ENCODE results near the gene CFAP299. TPM values are rescaled to one million over a fixed set of nuclear protein-coding genes. Genes with fewer than 3 reads are reported as not detected.
A peak's percentile ranks its signal among the peaks of the same experiment; 100 is the strongest.

The CFAP299 gene
- total RNA-seq, 3 donors from 2014 or later: under 0.01 to 0.15 TPM; not detected in 1

- H3K4me3 ChIP-seq: no peak overlapping the region
- no peak for DNase-seq (ENCODE audit: low spot score in 2 of 2)
- no peak overlapping the region for H3K27ac ChIP-seq
- H3K36me3 ChIP-seq: no peaks in the 10 kb centered on the region
- H3K9me3 ChIP-seq: no peaks in the 10 kb centered on the region
- no peaks in the 10 kb centered on the region for H3K4me1 ChIP-seq
- intact Hi-C loops (cut with DNase I; ENCODE audit: low total_unique reads): no loop called here
- TF ChIP-seq POLR2AphosphoS5 (IDR thresholded peaks at IDR 0.05): no peak
- TF ChIP-seq, protein P1, sequence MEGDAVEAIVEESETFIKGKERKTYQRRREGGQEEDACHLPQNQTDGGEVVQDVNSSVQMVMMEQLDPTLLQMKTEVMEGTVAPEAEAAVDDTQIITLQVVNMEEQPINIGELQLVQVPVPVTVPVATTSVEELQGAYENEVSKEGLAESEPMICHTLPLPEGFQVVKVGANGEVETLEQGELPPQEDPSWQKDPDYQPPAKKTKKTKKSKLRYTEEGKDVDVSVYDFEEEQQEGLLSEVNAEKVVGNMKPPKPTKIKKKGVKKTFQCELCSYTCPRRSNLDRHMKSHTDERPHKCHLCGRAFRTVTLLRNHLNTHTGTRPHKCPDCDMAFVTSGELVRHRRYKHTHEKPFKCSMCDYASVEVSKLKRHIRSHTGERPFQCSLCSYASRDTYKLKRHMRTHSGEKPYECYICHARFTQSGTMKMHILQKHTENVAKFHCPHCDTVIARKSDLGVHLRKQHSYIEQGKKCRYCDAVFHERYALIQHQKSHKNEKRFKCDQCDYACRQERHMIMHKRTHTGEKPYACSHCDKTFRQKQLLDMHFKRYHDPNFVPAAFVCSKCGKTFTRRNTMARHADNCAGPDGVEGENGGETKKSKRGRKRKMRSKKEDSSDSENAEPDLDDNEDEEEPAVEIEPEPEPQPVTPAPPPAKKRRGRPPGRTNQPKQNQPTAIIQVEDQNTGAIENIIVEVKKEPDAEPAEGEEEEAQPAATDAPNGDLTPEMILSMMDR (IDR thresholded peaks at IDR 0.05): peak in 2 of 3 donors; percentile 37 to 47
- peaks cover 0 to 6% of the 10 kb centered on the region in 2 donors for H3K27me3 ChIP-seq
Observed at GRCh38 chr4:80361329-80361900, 25.9 kb downstream of the CFAP299 start.

DNA sequence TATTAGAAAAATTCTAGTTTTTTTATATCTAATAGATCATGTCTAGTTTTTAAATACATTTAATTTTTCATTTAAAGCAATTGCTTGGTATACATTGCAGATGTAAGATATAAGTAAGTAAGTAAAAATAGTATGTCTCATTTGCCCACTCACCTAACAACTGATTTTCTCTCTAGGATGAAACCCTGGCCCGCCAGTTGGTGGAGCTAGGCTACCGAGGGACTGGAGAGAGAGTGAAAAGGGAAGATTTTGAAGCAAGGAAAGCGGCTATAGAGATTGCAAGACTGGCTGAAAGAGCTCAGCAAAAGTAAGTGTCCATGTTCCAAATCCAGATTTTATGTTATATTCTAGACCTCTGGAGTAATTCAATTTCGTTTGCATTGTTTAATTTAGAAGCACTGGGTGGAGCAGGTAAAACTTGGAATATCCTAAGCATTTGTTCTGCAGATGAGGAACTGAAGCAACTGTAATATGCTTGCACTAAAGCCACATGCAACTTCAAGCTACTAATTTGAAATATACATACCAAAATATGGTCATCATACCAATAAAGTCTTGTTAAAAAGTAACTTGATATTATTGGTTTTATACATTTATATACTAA is 27.1 kb downstream of the CFAP299 start:
- no peak for TF ChIP-seq POLR2A (IDR thresholded peaks at IDR 0.05)
- TF ChIP-seq, protein P1 (IDR thresholded peaks at IDR 0.05): no peak
- TF ChIP-seq POLR2AphosphoS5 (IDR thresholded peaks at IDR 0.05): no peak
- no peaks in the 10 kb centered on the region for H3K4me1 ChIP-seq
- DNase-seq (ENCODE audit: low spot score in 2 of 2): no peak
- H3K4me3 ChIP-seq: no peak overlapping the region
- no peaks in the 10 kb centered on the region for H3K9me3 ChIP-seq
- H3K27me3 ChIP-seq: peaks cover 0 to 6% of the 10 kb centered on the region in 2 donors
- intact Hi-C loops (cut with DNase I; ENCODE audit: low total_unique reads): no loop called here
- H3K27ac ChIP-seq: no peak overlapping the region
- H3K36me3 ChIP-seq: no peaks in the 10 kb centered on the region

GRCh38 chr4:80365928-80366327 is 30.4 kb downstream of the CFAP299 start:
- Histone ChIP-seq H3K36me3 (no peaks in the 10 kb centered on the region), H3K4me1 (no peaks in the 10 kb centered on the region), H3K27ac (no peak overlapping the region), H3K27me3 (no peaks in the 10 kb centered on the region), H3K4me3 (no peak overlapping the region), H3K9me3 (peaks cover 5 to 7% of the 10 kb centered on the region in 2 donors)
- intact Hi-C loops (cut with DNase I; ENCODE audit: low total_unique reads): no loop called here
- peak in 1 of 2 donors; percentile 27 for DNase-seq (ENCODE audit: low spot score in 2 of 2)
- no peak for TF ChIP-seq POLR2A (IDR thresholded peaks at IDR 0.05)
- TF ChIP-seq, protein P1 (IDR thresholded peaks at IDR 0.05): peak in 2 of 3 donors; percentile 40 to 52
- TF ChIP-seq POLR2AphosphoS5 (IDR thresholded peaks at IDR 0.05): no peak

DNA sequence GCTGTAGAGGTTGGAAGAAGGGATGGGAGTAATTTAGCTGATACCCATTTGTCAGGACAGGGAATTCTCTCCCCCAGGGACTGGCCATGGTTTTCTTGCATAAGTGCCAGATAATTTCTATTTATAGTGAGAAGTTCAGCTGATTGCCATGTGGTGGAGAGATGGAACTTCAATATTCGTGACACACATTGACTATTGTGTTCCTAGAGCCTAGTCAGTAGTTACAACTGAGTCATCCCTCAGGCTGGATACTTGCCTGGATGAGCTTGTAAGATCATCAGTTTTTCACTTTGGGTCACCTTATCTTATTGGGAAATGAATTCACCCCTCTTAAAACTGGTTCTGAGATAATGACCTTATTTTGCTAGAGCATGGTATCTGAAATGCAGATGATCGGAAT is 32.2 kb downstream of the CFAP299 start:
- Histone ChIP-seq H3K4me1 (no peaks in the 10 kb centered on the region), H3K27ac (no peak overlapping the region), H3K4me3 (no peak overlapping the region), H3K9me3 (peaks cover 9 to 20% of the 10 kb centered on the region in 2 donors), H3K36me3 (no peaks in the 10 kb centered on the region), H3K27me3 (no peaks in the 10 kb centered on the region)
- no peak for DNase-seq (ENCODE audit: low spot score in 2 of 2)
- no peak for TF ChIP-seq POLR2A (IDR thresholded peaks at IDR 0.05)
- TF ChIP-seq, protein P1 (IDR thresholded peaks at IDR 0.05): no peak
- no peak for TF ChIP-seq POLR2AphosphoS5 (IDR thresholded peaks at IDR 0.05)
- intact Hi-C loops (cut with DNase I; ENCODE audit: low total_unique reads): no loop called here

GRCh38 chr4:80370635-80371034 is 35.1 kb downstream of the CFAP299 start:
- Histone ChIP-seq H3K36me3 (no peaks in the 10 kb centered on the region), H3K4me1 (no peaks in the 10 kb centered on the region), H3K4me3 (no peak overlapping the region), H3K27me3 (no peaks in the 10 kb centered on the region), H3K9me3 (peaks cover 9 to 20% of the 10 kb centered on the region in 2 donors), H3K27ac (no peak overlapping the region)
- no peak for DNase-seq (ENCODE audit: low spot score in 2 of 2)
- intact Hi-C loops (cut with DNase I; ENCODE audit: low total_unique reads): loop anchor here (10.0 kb wide), 1 partner anchor 1684 kb away; no protein-coding TSS in a partner anchor
- no peak for TF ChIP-seq POLR2AphosphoS5 (IDR thresholded peaks at IDR 0.05)
- TF ChIP-seq, protein P1 (IDR thresholded peaks at IDR 0.05): no peak
- no peak for TF ChIP-seq POLR2A (IDR thresholded peaks at IDR 0.05)
